GM12891 (cell line): ENCODE results near the gene LSM4.
"Not testable (repeated sequence)": the region's sequence is repeated elsewhere in the genome, so short reads cannot be mapped to it uniquely, and the experiment has no call there.

Experiments used
- DNase-seq: peaks from one replicate; pipeline ENCODE4 v3.0.0; 2011; ENCODE audit warnings: low spot score; ENCODE audit not compliant: insufficient read length
- FAIRE-seq: peaks from 2 replicates; lab custom pipeline; 2011; peaks lifted over from hg19 to GRCh38; lab: Jason Lieb, UNC
- PAX5 ChIP-seq: IDR thresholded peaks from 2 replicates; pipeline ENCODE4 v1.6.1; 2011; ENCODE audit warnings: low read length, moderate library complexity, mild to moderate bottlenecking; ENCODE audit not compliant: insufficient read depth, severe bottlenecking
- POLR2A ChIP-seq: IDR thresholded peaks from 2 replicates; pipeline ENCODE4 v1.6.1; 2011; ENCODE audit warnings: low read depth, low read length, control low read depth
- POLR2AphosphoS5 ChIP-seq: IDR thresholded peaks from 2 replicates; pipeline ENCODE4 v1.6.1; 2011; ENCODE audit warnings: low read depth, low read length, control low read depth
- POU2F2 ChIP-seq: IDR thresholded peaks from 2 replicates; pipeline ENCODE4 v1.6.1; 2011; ENCODE audit warnings: low read depth, mild to moderate bottlenecking, control low read depth, low read length, moderate library complexity
- SPI1 ChIP-seq: IDR thresholded peaks from 2 replicates; pipeline ENCODE4 v1.6.1; 2011; ENCODE audit warnings: low read depth, low read length, control low read depth
- TAF1 ChIP-seq: IDR thresholded peaks from 2 replicates; pipeline ENCODE4 v1.6.1; 2011; ENCODE audit warnings: low read depth, low read length, control low read depth

The LSM4 gene

GRCh38 chr19:18353378-18354005 is 30.6 kb upstream of the LSM4 start:
- no peak for DNase-seq
- no peak for FAIRE-seq

GRCh38 chr19:18351544-18351943 is 28.7 kb upstream of the LSM4 start:
- DNase-seq, result no peak
- no peak for FAIRE-seq
- TF ChIP-seq TAF1 (no peak), POLR2A (no peak), POLR2AphosphoS5 (no peak), POU2F2 (no peak), SPI1 (no peak), PAX5 (no peak)

More at GRCh38 chr19:18353378-18354005, 30.6 kb upstream of the LSM4 start:
- TF ChIP-seq PAX5 (no peak), POU2F2 (no peak), TAF1 (no peak), POLR2AphosphoS5 (no peak), POLR2A (no peak), SPI1 (no peak)

- TF ChIP-seq POLR2AphosphoS5 (no peak), SPI1 (no peak), POU2F2 (no peak), POLR2A (no peak), TAF1 (no peak), PAX5 (no peak)
- no peak for DNase-seq
- FAIRE-seq, result no peak
Measured at GRCh38 chr19:18350490-18350889, 27.6 kb upstream of the LSM4 start.

- FAIRE-seq, result peak; percentile 61
- no peak for DNase-seq
Measured at GRCh38 chr19:18349524-18350128, 26.8 kb upstream of the LSM4 start.

GRCh38 chr19:18348818-18349339 is 26.0 kb upstream of the LSM4 start:
- FAIRE-seq, result not testable (repeated sequence)

More at GRCh38 chr19:18349524-18350128, 26.8 kb upstream of the LSM4 start:
- no peak for TF ChIP-seq POU2F2
- TF ChIP-seq POLR2A, result no peak
- TF ChIP-seq PAX5, result no peak
- no peak for TF ChIP-seq SPI1
- no peak for TF ChIP-seq POLR2AphosphoS5
- TF ChIP-seq TAF1, result no peak

GRCh38 chr19:18348171-18348570 is 25.3 kb upstream of the LSM4 start:
- TF ChIP-seq POLR2A (no peak), PAX5 (no peak), TAF1 (no peak), POU2F2 (no peak), POLR2AphosphoS5 (no peak)
- FAIRE-seq (no peak), DNase-seq (no peak)

More at GRCh38 chr19:18348818-18349339, 26.0 kb upstream of the LSM4 start:
- DNase-seq, result not testable (repeated sequence)

GRCh38 chr19:18346091-18346490 is 23.2 kb upstream of the LSM4 start:
- TF ChIP-seq PAX5 (no peak), POLR2AphosphoS5 (no peak), TAF1 (no peak), POU2F2 (no peak), POLR2A (no peak), SPI1 (no peak)
- no peak for DNase-seq
- FAIRE-seq, result no peak

- TF ChIP-seq POLR2AphosphoS5, result no peak
- no peak for TF ChIP-seq PAX5
- TF ChIP-seq SPI1, result no peak
- TF ChIP-seq TAF1, result no peak
- no peak for TF ChIP-seq POLR2A
- TF ChIP-seq POU2F2, result no peak
- no peak for FAIRE-seq
- DNase-seq, result no peak
Measured at GRCh38 chr19:18345296-18345695, 22.4 kb upstream of the LSM4 start.

- TF ChIP-seq POU2F2 (no peak), TAF1 (no peak), SPI1 (no peak)
- FAIRE-seq (no peak), DNase-seq (no peak)
Measured at GRCh38 chr19:18344582-18344950, 21.7 kb upstream of the LSM4 start.

- FAIRE-seq (no peak), DNase-seq (no peak)
- TF ChIP-seq PAX5 (no peak), POLR2A (no peak)
Measured at GRCh38 chr19:18342090-18342632, 19.3 kb upstream of the LSM4 start.
